K562 (cell line): Measurements from ENCODE around the gene SAMD10. TPM values are rescaled to one million over a fixed set of nuclear protein-coding genes. Genes with fewer than 3 reads are reported as not detected.
A peak's percentile ranks its signal among the peaks of the same experiment; 100 is the strongest.

Experiments used
- ATAC-seq: fragments of 200-7000 bp; cut with Tn5 transposase; 3 replicates; pipeline ENCODE4 v1.9.1; 2020; ENCODE audit warnings: moderate library complexity
- BruUV-seq: library from RNA; stranded (reverse); fragments of 400-500 nt; replicated peaks from 2 replicates; lab custom pipeline; 2021; lab: Mats Ljungman, UMichigan
- CTCF ChIA-PET: fragments of 300-600 bp; formaldehyde crosslinking; extraction: SDS; loops from one replicate; lab custom pipeline; 2021; ENCODE audit warnings: low intra/inter-chr PET ratio; lab: Yijun Ruan, JAX
- POLR2A ChIA-PET: fragments of 300-600, 350-650 bp; sonication (Branson Sonifier 250); formaldehyde crosslinking; extraction: SDS; loops from one replicate; lab custom pipeline; 2021; ENCODE audit warnings: antibody characterized with exemption, inconsistent platforms; lab: Yijun Ruan, JAX
- DNase-seq, 4 experiments: peaks; one replicate each; pipeline versions ENCODE4 v3.0.0 to v3.0.0-alpha.2; 2011 to 2018; ENCODE audit warnings: low spot score in 3 of 4, mixed read lengths in 3 of 4; ENCODE audit errors: extremely low read depth in 1 of 4
- FAIRE-seq: peaks from 2 replicates; lab custom pipeline; 2011; peaks lifted over from hg19 to GRCh38; lab: Jason Lieb, UNC
- H2AFZ ChIP-seq: 2 replicates; pipeline ENCODE4 v1.6.0; 2011; ENCODE audit warnings: low read depth, low read length, control low read depth, inconsistent platforms
- H3K27ac ChIP-seq: fragments of 200-600 bp; 3 replicates; pipeline ENCODE4 v1.8.0; 2011; ENCODE audit warnings: low read depth, mild to moderate bottlenecking, control low read depth, inconsistent platforms, low read length, moderate library complexity, mixed read lengths; ENCODE audit errors: extremely low read depth
- H3K27me3 ChIP-seq, 2 experiments: fragments of 300-600 bp in 1 of 2; 2 replicates in 1 of 2; 3 replicates in 1 of 2; pipeline versions ENCODE4 v1.6.0 to v1.8.0; 2011; ENCODE audit warnings: inconsistent platforms in 2 of 2, low read length in 2 of 2, mild to moderate bottlenecking in 1 of 2, mixed read lengths in 1 of 2, moderate library complexity in 1 of 2; ENCODE audit not compliant: control insufficient read depth in 2 of 2, insufficient read depth in 2 of 2
- H3K36me3 ChIP-seq: fragments of 300-600 bp; 3 replicates; pipeline ENCODE4 v1.8.0; 2011; ENCODE audit warnings: mild to moderate bottlenecking, low read length, inconsistent platforms; ENCODE audit not compliant: control insufficient read depth, insufficient read depth
- H3K4me1 ChIP-seq, 2 experiments: fragments of 200-600 bp in 1 of 2; replicated peaks in 1 of 2; 2 replicates in 1 of 2; 3 replicates in 1 of 2; pipeline versions ENCODE4 v1.5.1 to v1.8.0; 2011; ENCODE audit warnings: inconsistent platforms in 2 of 2, low read length in 2 of 2, mild to moderate bottlenecking in 1 of 2, mixed read lengths in 1 of 2, moderate library complexity in 1 of 2; ENCODE audit not compliant: control insufficient read depth in 2 of 2, insufficient read depth in 2 of 2
- H3K4me2 ChIP-seq: 2 replicates; pipeline ENCODE4 v1.6.1; 2011; ENCODE audit warnings: low read length, control low read depth, inconsistent platforms, mixed read lengths; ENCODE audit not compliant: insufficient read depth
- H3K4me3 ChIP-seq: fragments of 200-600 bp; sonication (generic), shearing (Covaris generic); 2 replicates; pipeline ENCODE4 v1.5.1; 2016; ENCODE audit warnings: control low read depth, inconsistent platforms
- H3K79me2 ChIP-seq: fragments of 200-600 bp; 3 replicates; pipeline ENCODE4 v1.8.0; 2011; ENCODE audit warnings: low read length, inconsistent platforms; ENCODE audit not compliant: control insufficient read depth, insufficient read depth
- H3K9ac ChIP-seq, 2 experiments: 2 replicates each; pipeline versions ENCODE4 v1.6.0 to v1.6.1; 2011; ENCODE audit warnings: low read depth in 2 of 2, low read length in 2 of 2, control low read depth in 1 of 2, inconsistent platforms in 1 of 2, mild to moderate bottlenecking in 1 of 2, mixed read lengths in 1 of 2; ENCODE audit not compliant: insufficient read depth in 1 of 2
- H3K9me1 ChIP-seq: one replicate; pipeline ENCODE4 v1.6.0; 2011; ENCODE audit warnings: inconsistent platforms, mild to moderate bottlenecking, low read length, moderate library complexity; ENCODE audit not compliant: control insufficient read depth, insufficient read depth
- H3K9me3 ChIP-seq: replicated peaks from 2 replicates; pipeline ENCODE4 v1.5.1; 2011; ENCODE audit warnings: low read depth, low read length, inconsistent platforms; ENCODE audit not compliant: control insufficient read depth, insufficient read depth
- H4K20me1 ChIP-seq: replicated peaks from 2 replicates; pipeline ENCODE4 v1.6.1; 2011; ENCODE audit warnings: low read length, inconsistent platforms, mixed read lengths; ENCODE audit not compliant: control insufficient read depth, insufficient read depth
- ATF2 ChIP-seq: sonication (generic); formaldehyde crosslinking; IDR thresholded peaks from 2 replicates; pipeline ENCODE4 v1.8.1; 2022; ENCODE audit warnings: missing genetic modification reagents
- E2F8 ChIP-seq: fragments of 450-650 bp; IDR thresholded peaks from 2 replicates; pipeline ENCODE4 v1.7.1; 2018; ENCODE audit warnings: mild to moderate bottlenecking, low read depth; ENCODE audit not compliant: partially characterized antibody
- FIP1L1 ChIP-seq: fragments of 200-400 bp; formaldehyde crosslinking; IDR thresholded peaks from 2 replicates; pipeline ENCODE4 v1.6.1; 2018; ENCODE audit warnings: mild to moderate bottlenecking, low read depth, low read length; ENCODE audit not compliant: poor library complexity, severe bottlenecking
- PCBP2 ChIP-seq: fragments of 200-400 bp; formaldehyde crosslinking; IDR thresholded peaks from 2 replicates; pipeline ENCODE4 v1.6.1; 2018; ENCODE audit warnings: low read length, low read depth, mild to moderate bottlenecking, moderate library complexity; ENCODE audit not compliant: poor library complexity, severe bottlenecking
- POLR2A ChIP-seq: fragments of 450-650 bp; conservative IDR thresholded peaks from 2 replicates; pipeline ENCODE4 v1.6.1; 2016
- POLR2G ChIP-seq: fragments of 200-400 bp; formaldehyde crosslinking; IDR thresholded peaks from 2 replicates; pipeline ENCODE4 v1.6.1; 2017; ENCODE audit warnings: low read depth, mild to moderate bottlenecking, antibody characterized with exemption, low read length, moderate library complexity
- RBFOX2 ChIP-seq: fragments of 200-400 bp; formaldehyde crosslinking; IDR thresholded peaks from 2 replicates; pipeline ENCODE4 v1.6.1; 2017; ENCODE audit warnings: low read depth, mild to moderate bottlenecking, low read length, moderate library complexity
- RBM22 ChIP-seq: fragments of 200-400 bp; formaldehyde crosslinking; IDR thresholded peaks from 2 replicates; pipeline ENCODE4 v1.6.1; 2018; ENCODE audit warnings: low read length, low read depth; ENCODE audit not compliant: poor library complexity, severe bottlenecking
- RFX1 ChIP-seq: fragments of 450-650 bp; IDR thresholded peaks from 2 replicates; pipeline ENCODE4 v1.6.1; 2016; ENCODE audit warnings: mild to moderate bottlenecking, moderate library complexity
- U2AF1 ChIP-seq: fragments of 200-400 bp; formaldehyde crosslinking; optimal IDR thresholded peaks from 2 replicates; pipeline ENCODE3; 2017; ENCODE audit warnings: mild to moderate bottlenecking, low read depth, low read length, moderate library complexity
- ZBTB33 ChIP-seq: sonication (generic); formaldehyde crosslinking; IDR thresholded peaks from 2 replicates; pipeline ENCODE4 v1.8.1; 2023; ENCODE audit warnings: mild to moderate bottlenecking, missing genetic modification reagents
- WGBS: fragments of 100-300 bp; shearing (Covaris generic); methylation state at CpG from one replicate; pipeline ENCODE4 v1.1.6; 2016; ENCODE audit warnings: low coverage, mixed read lengths; ENCODE audit not compliant: insufficient coverage; ENCODE audit errors: missing lambda C conversion rate; 5-methylcytosine and 5-hydroxymethylcytosine counted together
- in situ Hi-C: fragments of 300-500 bp; cut with MboI; formaldehyde crosslinking; loops from 4 replicates; pipeline ENCODE4 v1.15.0; 2018; ENCODE audit warnings: inconsistent platforms, mixed read lengths
- intact Hi-C: fragments of 100-400 bp; cut with micrococcal nuclease; formaldehyde crosslinking; loops from 2 replicates; pipeline ENCODE4 v1.14.2; 2022
- polyA plus RNA-seq, 8 experiments: library from polyadenylated mRNA; depleted of rRNA in 4 of 8; stranded (reverse) in 5 of 8; unstranded in 3 of 8; fragments of >200 nt; fragmentation: Nextera tagmentation in 2 of 8; fragmentation: Illumina TruSeq in 1 of 8; extraction: Ambion mirVana in 2 of 8; extraction: Trizol in 1 of 8; gene quantifications; 2 replicates each; pipeline versions ENCODE4 v1.2.1 to v1.2.3, GENCODE V29; 2011 to 2014; ENCODE audit warnings: inconsistent platforms in 1 of 8, missing spikeins in 1 of 8
- total RNA-seq, 7 experiments: library from RNA; depleted of rRNA in 6 of 7; stranded (reverse); fragments of >200 nt in 6 of 7; fragmentation: Illumina TruSeq in 2 of 7; extraction: Trizol in 2 of 7; gene quantifications; 2 replicates each; pipeline versions ENCODE4 v1.2.1 to v1.2.3, GENCODE V29; 2011 to 2021; ENCODE audit warnings: low replicate concordance in 1 of 7

Gene SAMD10
- total and polyA plus RNA-seq, 9 of the 15 experiments (the other 6 are each of a cell fraction or from before 2014, with no cell fraction given): 0.37 to 15.2 (median 4.8) TPM

GRCh38 chr20:63940472-63941266 is 38.8 kb downstream of the SAMD10 start:
- Histone ChIP-seq H3K4me1 (peaks cover 8 to 64% of the 10 kb centered on the region in 2 experiments; a peak in 3 of 5 replicates), H3K4me2 (no peak overlapping the region), H3K36me3 (peaks cover 77% of the 10 kb centered on the region; the same call in 2 of the 3 replicates), H4K20me1 (peaks cover 21% of the 10 kb centered on the region), H3K9me3 (no peaks in the 10 kb centered on the region; the same call in 1 of the 2 replicates), H3K27ac (no peak overlapping the region; the same call in 2 of the 3 replicates), H3K9ac (peak overlapping the region in 1 of 2 experiments; percentile 86; a peak in 1 of 4 replicates), H3K79me2 (peaks cover 14% of the 10 kb centered on the region), H3K9me1 (peaks cover 5% of the 10 kb centered on the region), H2AFZ (no peak overlapping the region), H3K4me3 (no peak overlapping the region), H3K27me3 (no peaks in the 10 kb centered on the region)
- DNase-seq (no peak), FAIRE-seq (no peak), ATAC-seq (no peak)
- intact Hi-C loops: no loop called here
- CTCF ChIA-PET: no interaction called here
- WGBS: 97% methylated on average over 24 of the region's 58 CpGs
- no peak for TF ChIP-seq E2F8
- no peak for TF ChIP-seq RFX1
- peak; percentile 20; the same call in 1 of the 2 replicates for TF ChIP-seq ZBTB33 (CRISPR knock-in tag)
- TF ChIP-seq U2AF1: no peak
- TF ChIP-seq POLR2G: peak; percentile 68
- peak; percentile 38 for TF ChIP-seq FIP1L1
- TF ChIP-seq POLR2A: peak; percentile 3; the same call in 1 of the 2 replicates
- TF ChIP-seq RBFOX2: 0 out of 2 replicates have a peak, but pooled peaks have one; percentile 10
- peak; percentile 57 for TF ChIP-seq RBM22
- TF ChIP-seq PCBP2: no peak
- TF ChIP-seq ATF2 (CRISPR knock-in tag): no peak
- POLR2A ChIA-PET: interaction anchor here (0.5 to 1.2 kb wide), 2 partner anchors 16 to 248 kb away, joined by 3 to 4 read pairs; partner anchors contain the start of gene UCKL1
- in situ Hi-C loops: no loop called here
- BruUV-seq: no TSS peak
